Epithelial cell of prostate (primary cell): ENCODE data around the gene DIP2A.

Source experiments
- DNase-seq: peaks from one replicate; pipeline ENCODE4 v3.0.0-alpha.2; 2011; ENCODE audit warnings: low read depth, low spot score
- H3K27ac ChIP-seq: fragments of 450-650 bp; 2 replicates; pipeline ENCODE4 v1.5.1; 2017; ENCODE audit warnings: mild to moderate bottlenecking

Gene DIP2A

GRCh38 chr21:46458315-46459023 lies at the start of gene DIP2A:
Gene DIP2A (plus strand): TSS chr21:46458891. CDS start chr21:46459132, 241 bp downstream.
- peak within 1 kb of the TSS; percentile 80 for H3K27ac ChIP-seq
- DNase-seq = peak; percentile 84

GRCh38 chr21:46409641-46410406 lies 48.9 kb upstream of the DIP2A start:
- DNase-seq = no peak
- no peak overlapping the region for H3K27ac ChIP-seq

DNA sequence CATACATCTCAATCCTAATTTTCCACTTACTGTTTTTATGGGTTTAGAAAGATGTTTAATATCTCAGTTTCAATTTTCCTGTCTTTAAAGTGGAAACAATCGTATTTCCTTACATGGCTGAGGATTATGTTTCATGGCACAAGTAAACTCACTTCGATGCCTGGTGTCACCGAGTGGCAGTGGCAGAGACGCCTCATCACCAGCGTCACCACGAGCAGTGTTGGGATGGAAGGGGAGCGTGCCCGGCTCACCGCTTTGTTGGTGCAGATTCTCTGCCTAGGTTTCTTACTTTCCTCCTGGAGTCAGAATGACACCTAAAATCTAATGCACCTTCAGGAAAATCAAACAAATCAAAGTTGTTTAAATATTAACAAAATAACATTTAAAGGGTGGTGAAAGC lies 48.2 kb upstream of the DIP2A start:
- H3K27ac ChIP-seq = no peak overlapping the region
- DNase-seq = no peak

- no peak overlapping the region for H3K27ac ChIP-seq
- no peak for DNase-seq
Measured at GRCh38 chr21:46411236-46411635, 47.5 kb upstream of the DIP2A start.

DNA sequence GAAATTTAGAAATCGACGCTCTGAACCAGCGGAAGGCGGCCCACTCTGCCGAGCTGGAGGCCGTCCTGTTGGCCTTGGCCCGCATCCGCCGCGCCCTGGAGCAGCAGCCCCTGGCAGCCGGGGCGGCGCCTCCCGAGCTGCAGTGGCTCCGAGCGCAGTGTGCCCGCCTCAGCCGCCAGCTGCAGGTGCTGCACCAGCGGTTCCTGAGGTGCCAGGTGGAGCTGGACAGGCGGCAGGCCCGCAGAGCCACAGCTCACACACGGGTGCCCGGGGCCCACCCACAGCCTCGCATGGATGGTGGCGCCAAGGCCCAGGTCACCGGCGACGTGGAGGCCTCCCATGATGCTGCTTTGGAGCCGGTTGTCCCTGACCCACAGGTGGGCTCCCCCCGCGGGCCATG lies 47.0 kb upstream of the DIP2A start:
- DNase-seq = no peak
- no peak overlapping the region for H3K27ac ChIP-seq

GRCh38 chr21:46412521-46413364 lies 45.9 kb upstream of the DIP2A start:
- H3K27ac ChIP-seq = no peak overlapping the region
- DNase-seq = no peak

GRCh38 chr21:46413365-46413696 lies 45.4 kb upstream of the DIP2A start:
- peak; percentile 20 for DNase-seq
- H3K27ac ChIP-seq = no peak overlapping the region

DNA sequence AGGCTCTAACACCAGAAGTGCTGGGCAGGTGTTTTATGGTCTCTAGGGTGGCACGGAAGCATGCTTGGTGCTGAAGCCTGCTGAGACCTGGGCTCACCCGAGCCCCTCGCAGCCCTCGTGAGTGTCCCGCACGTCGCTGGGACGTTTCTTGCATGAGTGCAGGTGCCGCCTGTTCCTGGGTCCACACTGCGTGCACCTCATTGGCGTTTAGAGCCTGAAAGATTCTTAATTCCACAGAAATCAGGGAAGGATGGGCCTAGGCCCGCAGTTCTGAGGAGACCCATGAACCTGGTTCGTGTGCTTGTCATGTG lies 43.8 kb upstream of the DIP2A start:
- H3K27ac ChIP-seq = no peak overlapping the region
- no peak for DNase-seq

DNA sequence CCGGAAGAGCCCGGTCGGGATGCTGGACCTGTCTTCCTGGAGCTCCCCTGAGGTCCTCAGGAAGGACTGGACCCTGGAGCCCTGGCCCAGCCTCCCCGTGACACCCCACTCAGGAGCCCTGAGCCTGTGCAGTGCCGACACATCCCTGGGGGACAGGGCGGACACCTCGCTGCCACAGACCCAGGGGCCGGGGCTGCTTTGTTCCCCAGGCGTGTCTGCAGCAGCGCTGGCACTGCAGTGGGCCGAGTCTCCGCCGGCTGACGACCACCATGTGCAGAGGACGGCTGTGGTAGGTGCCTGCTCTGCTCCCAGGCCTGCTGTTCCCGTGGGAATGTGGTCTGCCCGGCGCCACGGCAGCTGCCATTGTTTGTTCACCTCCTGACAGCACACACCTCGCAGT lies 42.1 kb upstream of the DIP2A start:
- no peak for DNase-seq

DNA sequence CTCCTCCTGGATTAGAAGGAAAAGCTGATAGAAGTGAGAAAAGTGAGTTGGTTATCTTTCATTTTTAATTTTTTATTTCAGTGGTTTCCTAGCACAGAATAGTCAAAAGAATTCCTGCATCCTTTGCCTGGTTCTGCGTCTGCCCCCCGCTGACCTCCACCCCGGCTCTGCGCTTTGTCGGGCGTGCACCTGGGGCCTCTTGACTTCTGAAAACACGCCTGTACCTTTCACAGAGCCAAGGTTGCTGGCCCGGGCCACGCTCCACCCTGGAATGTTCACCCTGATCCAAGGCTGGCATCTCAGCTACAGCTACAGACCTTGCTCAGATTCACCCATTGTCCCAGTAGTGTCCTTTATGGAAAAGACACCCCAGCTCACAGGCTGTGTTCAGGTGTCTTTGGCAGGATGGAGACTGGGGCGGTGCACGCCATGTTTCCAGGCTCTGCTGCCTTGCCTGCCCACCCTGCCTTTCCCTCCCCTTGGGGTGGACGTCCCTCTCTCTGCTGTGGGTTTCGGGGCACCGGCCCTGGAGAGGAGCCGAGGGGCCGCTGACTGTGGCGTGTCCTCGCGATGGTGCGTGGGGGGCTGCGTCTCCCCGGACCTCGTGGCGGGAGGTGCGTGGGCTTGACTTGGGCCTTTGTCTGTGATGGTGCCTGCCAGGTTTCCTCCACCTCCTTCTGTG lies 40.3 kb upstream of the DIP2A start:
- H3K27ac ChIP-seq = no peak overlapping the region
- no peak for DNase-seq

More for the DNA sequence above, 42.1 kb upstream of the DIP2A start:
- no peak overlapping the region for H3K27ac ChIP-seq

DNA sequence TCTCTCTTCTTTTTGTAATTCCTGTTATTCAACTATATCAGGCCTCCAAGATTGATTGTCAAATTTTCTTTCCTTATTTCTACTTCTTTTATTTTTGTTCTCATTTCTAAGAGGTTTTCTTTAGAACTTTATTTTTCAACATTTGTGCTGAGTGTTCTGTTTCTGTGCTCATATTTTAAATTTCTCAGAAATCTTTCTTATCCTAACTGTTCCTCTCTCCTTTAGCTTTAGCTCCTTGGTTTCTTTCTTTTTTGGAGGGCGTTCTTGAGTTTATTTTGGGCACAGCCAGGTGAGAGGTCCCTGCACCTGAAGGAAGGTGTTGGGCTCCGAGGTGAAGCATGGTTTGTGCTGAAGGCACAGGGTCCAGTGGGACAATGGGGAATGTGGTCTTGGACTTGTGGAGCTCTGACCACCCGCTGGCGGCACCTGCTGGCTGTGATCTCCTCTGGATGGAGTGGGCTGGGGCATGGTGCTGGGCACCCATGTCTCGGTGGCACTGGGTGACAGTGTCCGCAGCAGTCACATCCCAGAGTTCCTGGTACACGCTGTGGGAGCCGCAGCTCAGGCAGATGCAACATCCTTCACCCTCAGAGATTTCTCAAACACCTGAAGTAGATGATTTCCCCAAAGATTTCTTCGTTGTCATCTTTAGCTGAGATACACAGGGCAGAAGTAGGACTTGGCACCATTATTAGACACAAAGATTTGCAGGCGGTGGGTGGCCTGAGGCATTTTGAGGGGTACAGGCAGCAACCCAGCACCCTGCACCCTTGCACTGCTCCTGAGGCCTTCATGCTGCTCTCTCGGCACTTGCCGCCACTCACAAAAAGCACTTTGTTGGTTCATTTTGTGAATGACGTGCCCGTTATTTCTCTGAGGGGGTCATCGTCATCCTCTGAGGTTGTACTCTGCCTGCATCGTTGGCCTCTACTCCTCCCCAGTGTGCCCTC lies 38.2 kb upstream of the DIP2A start:
- H3K27ac ChIP-seq = no peak overlapping the region
- DNase-seq = no peak

GRCh38 chr21:46421191-46421750 lies 37.4 kb upstream of the DIP2A start:
- no peak overlapping the region for H3K27ac ChIP-seq
- DNase-seq = no peak

GRCh38 chr21:46421756-46422555 lies 36.7 kb upstream of the DIP2A start:
- DNase-seq = no peak
- no peak overlapping the region for H3K27ac ChIP-seq

DNA sequence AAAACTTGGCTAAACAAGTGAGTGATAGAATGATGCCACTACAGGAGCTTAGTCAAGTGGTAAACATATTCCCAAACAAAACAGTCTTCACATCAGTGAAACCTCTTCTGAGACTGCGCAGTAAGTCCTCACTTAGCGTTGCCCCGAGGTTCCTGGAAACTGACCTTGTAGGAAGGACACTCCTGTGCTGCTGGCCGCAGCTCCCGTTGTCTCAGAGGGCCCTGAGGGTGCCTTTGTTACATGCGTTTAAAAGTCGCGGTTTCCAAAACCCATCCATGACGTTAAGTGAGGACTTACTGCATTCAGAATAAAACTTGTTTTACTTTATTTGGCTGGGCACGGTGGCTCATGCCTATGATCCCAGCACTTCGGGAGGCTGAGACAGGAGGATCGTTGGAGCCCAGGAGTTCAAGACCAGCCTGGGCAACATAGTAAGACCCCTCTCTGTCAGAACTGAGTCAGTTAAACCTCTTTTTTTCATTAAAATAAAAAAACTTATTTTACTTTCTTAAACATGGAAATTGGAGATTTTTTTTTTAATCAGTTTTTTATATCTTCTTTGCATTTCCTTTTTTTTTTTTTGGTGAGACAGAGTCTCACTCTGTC lies 36.0 kb upstream of the DIP2A start:
- H3K27ac ChIP-seq = no peak overlapping the region
- no peak for DNase-seq

GRCh38 chr21:46423546-46424038 lies 35.1 kb upstream of the DIP2A start:
- DNase-seq = no peak
- no peak overlapping the region for H3K27ac ChIP-seq

DNA sequence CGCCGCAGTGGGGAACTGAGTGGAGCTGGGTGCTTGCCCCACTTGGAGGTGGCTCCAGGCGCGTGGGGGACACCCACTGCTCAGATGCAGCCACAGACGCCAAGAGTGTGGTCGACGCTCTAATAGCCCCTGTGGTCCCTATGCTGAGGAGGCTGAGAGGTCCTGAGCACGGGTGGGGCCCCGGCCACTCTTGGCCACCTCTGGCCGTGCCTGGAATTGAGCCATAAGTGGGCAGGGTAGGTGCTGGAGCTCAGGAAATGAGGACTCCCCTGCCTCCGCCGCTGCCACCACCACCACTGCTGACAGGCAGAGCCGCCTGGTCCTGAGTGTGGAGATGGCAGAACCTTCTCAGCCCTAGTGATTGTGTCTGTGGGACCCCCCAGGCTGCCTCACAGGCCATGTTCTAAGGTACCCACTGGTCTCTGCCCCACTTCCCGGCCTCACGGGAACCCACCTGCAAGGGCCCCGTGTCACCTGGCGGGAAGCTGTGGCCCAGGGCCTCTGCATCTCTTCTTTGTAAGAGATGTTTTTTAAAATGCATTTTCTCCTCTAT lies 34.6 kb upstream of the DIP2A start:
- DNase-seq = no peak
- H3K27ac ChIP-seq = no peak overlapping the region

DNA sequence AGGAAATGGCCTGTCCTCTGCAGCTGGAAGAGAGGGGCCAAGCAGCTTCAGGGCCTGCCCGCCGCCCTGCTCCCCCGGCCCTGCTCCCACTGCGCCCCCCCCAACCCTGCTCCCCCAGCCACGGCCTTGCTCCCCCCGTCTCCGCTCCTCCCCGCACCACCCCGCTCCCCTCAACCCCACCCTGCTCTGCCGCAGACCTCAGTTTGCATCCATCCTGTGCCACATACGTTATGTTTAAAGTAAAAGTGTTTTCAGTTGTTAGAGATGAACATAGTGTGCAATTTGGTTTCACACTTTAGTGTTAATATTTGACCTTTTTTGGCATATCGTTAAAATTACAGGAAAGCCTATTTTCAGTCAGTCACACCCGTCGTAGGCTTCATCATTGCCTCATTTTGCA lies 34.1 kb upstream of the DIP2A start:
- no peak overlapping the region for H3K27ac ChIP-seq
- no peak for DNase-seq

- no peak overlapping the region for H3K27ac ChIP-seq
- no peak for DNase-seq
Measured at GRCh38 chr21:46425041-46425440, 33.6 kb upstream of the DIP2A start.
